WERI-Rb-1 (cell line): ENCODE measurements around the gene SGIP1.

Experiments used
- DNase-seq: peaks from one replicate; pipeline ENCODE4 v3.0.0-alpha.2; 2020
- H3K27ac ChIP-seq: fragments of 250-450 bp; sonication (Bioruptor Pico); 2 replicates; pipeline ENCODE4 v1.5.1; 2020; ENCODE audit warnings: mild to moderate bottlenecking, moderate library complexity
- H3K27me3 ChIP-seq: fragments of 250-450 bp; sonication (Bioruptor Pico); 2 replicates; pipeline ENCODE4 v1.5.1; 2021; ENCODE audit warnings: mild to moderate bottlenecking, low read depth, moderate library complexity; ENCODE audit not compliant: insufficient read depth, severe bottlenecking
- H3K36me3 ChIP-seq: fragments of 250-450 bp; sonication (Bioruptor Pico); 2 replicates; pipeline ENCODE4 v1.5.1; 2020; ENCODE audit warnings: mild to moderate bottlenecking, moderate library complexity
- H3K4me3 ChIP-seq: 2 replicates; pipeline ENCODE4 v1.5.1; 2011; ENCODE audit warnings: low read depth, mild to moderate bottlenecking, control low read depth, low read length
- H3K9me3 ChIP-seq: fragments of 250-450 bp; sonication (Bioruptor Pico); 2 replicates; pipeline ENCODE4 v1.5.1; 2021; ENCODE audit warnings: mild to moderate bottlenecking, moderate library complexity; ENCODE audit not compliant: severe bottlenecking
- CTCF ChIP-seq: IDR thresholded peaks from 2 replicates; pipeline ENCODE4 v1.5.1; 2011; ENCODE audit warnings: low read depth, mild to moderate bottlenecking, control low read depth, inconsistent platforms, low read length

Gene SGIP1

GRCh38 chr1:66493731-66494130, 40.2 kb upstream of the SGIP1 start:
- no peak overlapping the region for H3K4me3 ChIP-seq
- H3K27ac ChIP-seq = no peak overlapping the region
- no peaks in the 10 kb centered on the region for H3K9me3 ChIP-seq
- H3K36me3 ChIP-seq = no peaks in the 10 kb centered on the region
- TF ChIP-seq CTCF = no peak
- DNase-seq = no peak
- H3K27me3 ChIP-seq = no peaks in the 10 kb centered on the region

DNA sequence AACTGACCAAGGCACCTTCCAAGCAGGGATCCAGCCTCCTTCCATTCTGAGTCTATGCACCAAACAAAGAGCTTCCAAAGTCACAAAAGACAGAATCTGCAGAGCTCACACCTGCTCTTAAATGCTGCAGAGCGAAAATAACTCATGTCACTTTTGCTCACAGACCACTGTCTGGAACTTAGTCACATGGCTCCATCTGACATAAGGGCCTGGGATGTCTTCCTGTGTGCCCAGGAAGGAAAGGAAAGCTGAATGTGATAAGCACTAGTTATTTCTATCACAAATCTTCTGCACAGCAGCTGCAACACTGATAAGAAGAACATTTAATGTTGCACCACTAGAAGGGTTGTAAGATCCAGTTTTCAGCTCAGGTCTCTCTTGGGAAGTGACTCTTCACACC, 39.5 kb upstream of the SGIP1 start:
- no peak for DNase-seq
- no peak for TF ChIP-seq CTCF
- H3K36me3 ChIP-seq = no peaks in the 10 kb centered on the region
- no peak overlapping the region for H3K4me3 ChIP-seq
- no peak overlapping the region for H3K27ac ChIP-seq
- no peaks in the 10 kb centered on the region for H3K27me3 ChIP-seq
- no peaks in the 10 kb centered on the region for H3K9me3 ChIP-seq

- Histone ChIP-seq H3K27me3 (no peaks in the 10 kb centered on the region), H3K36me3 (no peaks in the 10 kb centered on the region), H3K27ac (no peak overlapping the region), H3K4me3 (no peak overlapping the region), H3K9me3 (no peaks in the 10 kb centered on the region)
- TF ChIP-seq CTCF = no peak
- DNase-seq = no peak
These were observed 38.5 kb upstream of the SGIP1 start for GRCh38 chr1:66495495-66495894.

GRCh38 chr1:66497910-66498309, 36.0 kb upstream of the SGIP1 start:
- no peaks in the 10 kb centered on the region for H3K36me3 ChIP-seq
- H3K4me3 ChIP-seq = no peak overlapping the region
- H3K27ac ChIP-seq = no peak overlapping the region
- DNase-seq = no peak
- no peaks in the 10 kb centered on the region for H3K9me3 ChIP-seq
- no peak for TF ChIP-seq CTCF
- H3K27me3 ChIP-seq = no peaks in the 10 kb centered on the region

DNA sequence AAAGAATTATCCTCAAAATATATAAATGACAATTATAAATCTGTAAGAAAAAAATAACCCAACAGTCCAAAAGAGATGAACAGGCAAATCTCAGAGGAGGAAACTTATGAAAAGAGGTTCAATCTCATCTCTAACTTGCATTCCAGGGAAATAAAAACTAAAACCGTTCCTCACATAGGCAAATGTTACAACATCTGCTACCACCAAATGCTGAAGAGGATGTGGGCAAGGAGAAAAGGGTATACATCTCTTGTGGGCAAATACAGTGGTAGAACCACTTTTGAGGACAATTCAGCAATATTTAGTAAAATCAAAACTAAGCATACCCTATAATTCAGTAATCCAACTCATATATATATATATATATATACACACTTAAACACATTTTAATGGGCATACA, 33.7 kb upstream of the SGIP1 start:
- Histone ChIP-seq H3K4me3 (no peak overlapping the region), H3K27me3 (no peaks in the 10 kb centered on the region), H3K36me3 (no peaks in the 10 kb centered on the region), H3K9me3 (no peaks in the 10 kb centered on the region), H3K27ac (no peak overlapping the region)
- DNase-seq = no peak
- no peak for TF ChIP-seq CTCF

DNA sequence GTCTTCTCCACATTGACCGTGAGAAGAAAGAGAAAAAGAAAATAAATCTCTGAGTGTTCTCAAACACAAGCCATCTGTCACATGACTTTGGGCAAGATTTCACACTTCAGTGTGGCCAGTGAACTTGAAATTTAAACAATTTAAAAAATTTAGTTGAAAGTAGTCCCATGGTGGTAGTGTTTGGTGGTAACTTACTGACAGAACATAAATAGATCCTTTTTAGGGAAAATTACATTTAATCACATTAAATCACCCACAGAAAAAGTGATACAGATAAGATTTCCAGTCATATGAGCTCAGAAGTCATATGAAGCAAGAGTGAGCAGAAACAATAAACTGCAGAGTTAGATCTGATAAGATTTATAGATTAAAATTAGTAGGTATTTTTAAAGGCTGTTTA, 31.9 kb upstream of the SGIP1 start:
- no peak overlapping the region for H3K27ac ChIP-seq
- H3K9me3 ChIP-seq = no peaks in the 10 kb centered on the region

More for the DNA sequence above, 31.9 kb upstream of the SGIP1 start:
- no peaks in the 10 kb centered on the region for H3K36me3 ChIP-seq
- no peak for DNase-seq
- H3K27me3 ChIP-seq = no peaks in the 10 kb centered on the region
- TF ChIP-seq CTCF = no peak
- no peak overlapping the region for H3K4me3 ChIP-seq
